B cell (primary cell): Measurements from ENCODE around the gene SMARCC1. TPM values are rescaled to one million over a fixed set of nuclear protein-coding genes. Genes with fewer than 3 reads are reported as not detected.

Source experiments
- ATAC-seq: fragments of 200-7000 bp; cut with Tn5 transposase; one replicate; pipeline ENCODE4 v1.10.0; 2021; ENCODE audit warnings: low read depth, mild to moderate bottlenecking, moderate number of reproducible peaks, moderate library complexity
- CTCF ChIA-PET: fragments of 350-600 bp; sonication (Branson Sonifier 250); formaldehyde crosslinking; loops from one replicate; lab custom pipeline; 2021; ENCODE audit warnings: antibody characterized with exemption, inconsistent platforms; lab: Charles Lee
- POLR2A ChIA-PET: fragments of 350-600 bp; sonication (Branson Sonifier 250); formaldehyde crosslinking; loops from one replicate; lab custom pipeline; 2021; ENCODE audit warnings: antibody characterized with exemption; lab: Charles Lee
- DNase-seq: peaks from one replicate; pipeline ENCODE4 v3.0.0; 2013
- H2AFZ ChIP-seq: 2 replicates; pipeline ENCODE4 v1.6.1; 2012; ENCODE audit warnings: mild to moderate bottlenecking, low read depth, low read length; ENCODE audit not compliant: insufficient read depth, poor library complexity, severe bottlenecking
- H3K27ac ChIP-seq, 2 donors: 1 replicate in 1 of 2; 2 replicates in 1 of 2; pipeline ENCODE4 v1.5.1; 2012 to 2013; ENCODE audit warnings: low read length in 2 of 2, mild to moderate bottlenecking in 2 of 2, moderate library complexity in 1 of 2
- H3K27me3 ChIP-seq, 4 experiments: fragments of 200-600 bp in 1 of 4; sonication (generic) in 1 of 4; replicated peaks in 1 of 4; 1 replicate in 2 of 4; 2 replicates in 2 of 4; pipeline versions ENCODE4 v1.6.1 to v1.7.0; 2013 to 2016; ENCODE audit warnings: low read length in 3 of 4, mild to moderate bottlenecking in 2 of 4, mixed read lengths in 1 of 4, moderate library complexity in 1 of 4; ENCODE audit not compliant: insufficient read depth in 4 of 4, control insufficient read depth in 3 of 4; ENCODE audit errors: control extremely low read depth in 1 of 4
- H3K36me3 ChIP-seq, 2 experiments: replicated peaks in 1 of 2; 1 replicate in 1 of 2; 2 replicates in 1 of 2; pipeline versions ENCODE4 v1.6.1 to v1.7.1; 2013; ENCODE audit warnings: low read length in 1 of 2; ENCODE audit not compliant: insufficient read depth in 2 of 2, control insufficient read depth in 1 of 2; ENCODE audit errors: control extremely low read depth in 1 of 2, extremely low read depth in 1 of 2
- H3K4me1 ChIP-seq, 2 donors: fragments of 200-600 bp in 1 of 2; sonication (generic) in 1 of 2; 1 replicate in 1 of 2; 2 replicates in 1 of 2; pipeline versions ENCODE4 v1.5.1 to v1.6.1; 2013 to 2017; ENCODE audit warnings: low read length in 2 of 2; ENCODE audit not compliant: control insufficient read depth in 2 of 2, insufficient read depth in 2 of 2
- H3K4me2 ChIP-seq: replicated peaks from 2 replicates; pipeline ENCODE3; 2012; ENCODE audit warnings: mild to moderate bottlenecking, low read depth, low read length; ENCODE audit not compliant: poor library complexity, severe bottlenecking
- H3K4me3 ChIP-seq, 5 experiments: fragments of 200-600 bp in 1 of 5; sonication (generic) in 1 of 5; 1 replicate in 3 of 5; 2 replicates in 2 of 5; pipeline versions ENCODE4 v1.5.1 to v1.7.0; 2011 to 2016; ENCODE audit warnings: low read length in 4 of 5, mild to moderate bottlenecking in 4 of 5, low read depth in 2 of 5, control low read depth in 1 of 5, moderate library complexity in 1 of 5; ENCODE audit not compliant: insufficient read depth in 1 of 5; ENCODE audit errors: control extremely low read depth in 1 of 5, extremely low read depth in 1 of 5
- H3K79me2 ChIP-seq: fragments of 200-600 bp; sonication (generic); one replicate; pipeline ENCODE4 v1.6.0; 2016; ENCODE audit warnings: low read length; ENCODE audit not compliant: control insufficient read depth, insufficient read depth
- H3K9ac ChIP-seq: fragments of 200-600 bp; sonication (generic); 2 replicates; pipeline ENCODE4 v1.6.1; 2017; ENCODE audit warnings: mild to moderate bottlenecking, low read length, moderate library complexity
- H3K9me3 ChIP-seq, 3 donors: one replicate each; pipeline versions ENCODE4 v1.6.1 to v1.7.1; 2013; ENCODE audit warnings: low read length in 2 of 3; ENCODE audit not compliant: control insufficient read depth in 2 of 3, insufficient read depth in 1 of 3; ENCODE audit errors: control extremely low read depth in 1 of 3
- H4K20me1 ChIP-seq: 2 replicates; pipeline ENCODE4 v1.6.0; 2012; ENCODE audit warnings: mild to moderate bottlenecking, low read length; ENCODE audit not compliant: insufficient read depth, control insufficient read depth, poor library complexity, severe bottlenecking
- H3K27ac Mint-ChIP-seq: one replicate; pipeline ENCODE4 v1.8.0; 2021; ENCODE audit warnings: mixed read lengths
- H3K27me3 Mint-ChIP-seq: one replicate; pipeline ENCODE4 v1.8.0; 2021; ENCODE audit warnings: mixed read lengths
- H3K4me1 Mint-ChIP-seq: one replicate; pipeline ENCODE4 v1.8.0; 2021; ENCODE audit warnings: mixed read lengths
- H3K4me3 Mint-ChIP-seq: one replicate; pipeline ENCODE4 v1.8.0; 2021; ENCODE audit warnings: mixed read lengths
- H3K9me3 Mint-ChIP-seq: one replicate; pipeline ENCODE4 v1.8.0; 2022; ENCODE audit warnings: mixed read lengths; ENCODE audit not compliant: insufficient read depth
- CTCF ChIP-seq: fragments of 200-600 bp; IDR thresholded peaks from one replicate; pipeline ENCODE4 v1.8.0; 2022; ENCODE audit warnings: antibody characterized with exemption, mild to moderate bottlenecking
- EZH2 ChIP-seq: IDR thresholded peaks from 2 replicates; pipeline ENCODE4 v1.6.1; 2012; ENCODE audit warnings: borderline replicate concordance, low read depth, mild to moderate bottlenecking, moderate library complexity, low read length; ENCODE audit not compliant: insufficient read depth, poor library complexity, severe bottlenecking
- WGBS: methylation state at CpG from one replicate; pipeline ENCODE4 v1.1.5; 2013; ENCODE audit warnings: missing lambda C conversion rate; ENCODE audit not compliant: insufficient coverage; 5-methylcytosine and 5-hydroxymethylcytosine counted together
- intact Hi-C: fragments of 100-400 bp; cut with micrococcal nuclease; formaldehyde crosslinking; loops from one replicate; pipeline ENCODE4 v1.10.0; 2022
- polyA plus RNA-seq: library from polyadenylated mRNA; depleted of rRNA; stranded (reverse); fragments of >200 nt; gene quantifications from 2 replicates; pipeline ENCODE4 v1.2.3, GENCODE V29; 2012
- total RNA-seq, 2 donors: library from RNA; stranded (reverse); fragments of 120-200 nt in 1 of 2; gene quantifications; 1 replicate in 1 of 2; 2 replicates in 1 of 2; pipeline versions ENCODE4 v1.2.3 to v1.2.4, GENCODE V29; 2013 to 2022

SMARCC1 gene
- total and polyA plus RNA-seq, 2 donors (not counting 1 experiment from before 2014, with no cell fraction given): 13.1 to 155 TPM

GRCh38 chr3:47782446-47783308 lies 984 bp upstream of the SMARCC1 start:
- peak overlapping the region; percentile 99 for H3K27ac Mint-ChIP-seq
- Histone ChIP-seq H3K36me3 (no peaks in the 10 kb centered on the region), H3K9me3 (no peaks in the 10 kb centered on the region), H4K20me1 (peaks cover 30% of the 10 kb centered on the region), H3K27me3 (no peaks in the 10 kb centered on the region), H3K27ac (peak overlapping the region; percentile 91 to 96), H3K9ac (peak overlapping the region; percentile 88), H3K4me3 (peak overlapping the region; percentile 48 to 94 (median 78)), H2AFZ (peak overlapping the region; percentile 87), H3K79me2 (peaks cover 44% of the 10 kb centered on the region), H3K4me1 (peaks cover 32 to 39% of the 10 kb centered on the region in 2 donors), H3K4me2 (peak overlapping the region; percentile 82)
- no peaks in the 10 kb centered on the region for H3K27me3 Mint-ChIP-seq
- CTCF ChIA-PET: interaction anchor here (0.7 to 1.5 kb wide), 3 partner anchors 260 to 1997 kb away, joined by 3 to 6 read pairs (median 3); no protein-coding TSS in a partner anchor
- intact Hi-C loops: loop anchor here (1.0 to 10.0 kb wide), 6 partner anchors 21 to 1690 kb away; partner anchors contain the start of genes CCDC12, DAG1, DHX30 and KIF9
- ATAC-seq (no peak), DNase-seq (no peak)
- TF ChIP-seq CTCF: no peak
- no peak for TF ChIP-seq EZH2
- H3K9me3 Mint-ChIP-seq: no peaks in the 10 kb centered on the region
- 39% methylated on average over 8 of the region's 23 CpGs for WGBS
- POLR2A ChIA-PET: interaction anchor here (0.6 kb wide), 2 partner anchors 162 to 293 kb away, joined by 7 to 12 read pairs; no protein-coding TSS in a partner anchor
- peak overlapping the region; percentile 98 for H3K4me3 Mint-ChIP-seq
- peaks cover 37% of the 10 kb centered on the region for H3K4me1 Mint-ChIP-seq
